Measurements from ENCODE around the gene ATP5F1E. TPM values are rescaled to one million over a fixed set of nuclear protein-coding genes. Genes with fewer than 3 reads are reported as not detected.

The ATP5F1E gene
- total RNA-seq, 1 donor from 2014 or later: 73.8 TPM

DNA sequence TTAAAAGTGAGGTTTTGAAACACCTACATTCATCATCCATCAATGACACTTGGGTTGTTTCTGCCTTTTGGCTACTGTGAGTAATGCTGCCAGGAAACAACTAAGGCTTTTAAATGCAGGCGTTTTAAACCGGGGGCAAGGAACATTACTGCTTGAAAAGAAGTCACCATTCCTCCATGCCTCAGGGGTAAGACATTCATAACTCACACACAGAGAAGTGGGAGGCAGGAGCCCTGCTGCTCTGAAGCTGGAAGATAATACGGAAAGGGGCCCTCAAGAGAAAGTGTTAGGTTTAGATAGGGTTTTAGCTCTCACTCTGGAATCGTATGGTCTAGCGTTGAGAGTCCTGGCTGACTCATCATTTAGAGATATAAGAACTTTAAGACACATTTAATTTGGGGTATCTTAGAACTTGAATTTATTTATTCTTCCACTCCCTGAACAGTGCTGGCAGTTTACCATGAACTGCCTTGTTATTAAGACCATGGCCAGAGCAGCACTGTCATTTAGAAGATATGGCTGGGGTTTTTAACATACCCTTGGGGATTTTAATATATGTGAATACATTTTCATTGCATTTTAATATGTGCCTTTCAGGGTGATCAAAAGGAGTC, 11.1 kb downstream of the ATP5F1E start:
- Histone ChIP-seq H3K27me3 (ENCODE audit: low read depth) (no peaks in the 10 kb centered on the region), H3K4me3 (no peak overlapping the region), H3K27ac (no peak overlapping the region), H3K36me3 (peaks cover 34% of the 10 kb centered on the region), H3K9me3 (no peaks in the 10 kb centered on the region), H3K4me1 (peaks cover 5% of the 10 kb centered on the region)
- TF ChIP-seq, protein P1, sequence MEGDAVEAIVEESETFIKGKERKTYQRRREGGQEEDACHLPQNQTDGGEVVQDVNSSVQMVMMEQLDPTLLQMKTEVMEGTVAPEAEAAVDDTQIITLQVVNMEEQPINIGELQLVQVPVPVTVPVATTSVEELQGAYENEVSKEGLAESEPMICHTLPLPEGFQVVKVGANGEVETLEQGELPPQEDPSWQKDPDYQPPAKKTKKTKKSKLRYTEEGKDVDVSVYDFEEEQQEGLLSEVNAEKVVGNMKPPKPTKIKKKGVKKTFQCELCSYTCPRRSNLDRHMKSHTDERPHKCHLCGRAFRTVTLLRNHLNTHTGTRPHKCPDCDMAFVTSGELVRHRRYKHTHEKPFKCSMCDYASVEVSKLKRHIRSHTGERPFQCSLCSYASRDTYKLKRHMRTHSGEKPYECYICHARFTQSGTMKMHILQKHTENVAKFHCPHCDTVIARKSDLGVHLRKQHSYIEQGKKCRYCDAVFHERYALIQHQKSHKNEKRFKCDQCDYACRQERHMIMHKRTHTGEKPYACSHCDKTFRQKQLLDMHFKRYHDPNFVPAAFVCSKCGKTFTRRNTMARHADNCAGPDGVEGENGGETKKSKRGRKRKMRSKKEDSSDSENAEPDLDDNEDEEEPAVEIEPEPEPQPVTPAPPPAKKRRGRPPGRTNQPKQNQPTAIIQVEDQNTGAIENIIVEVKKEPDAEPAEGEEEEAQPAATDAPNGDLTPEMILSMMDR (IDR thresholded peaks at IDR 0.05): no peak
- intact Hi-C loops (cut with DNase I): no loop called here
- DNase-seq: no peak
- ATAC-seq: no peak

GRCh38 chr20:59019217-59019616, 12.9 kb downstream of the ATP5F1E start, which contains the start of gene TUBB1:
TUBB1 (plus strand) TSS chr20:59019429; CDS start chr20:59019523, 94 bp downstream.
- Histone ChIP-seq H3K36me3 (peaks cover 16% of the 10 kb centered on the region), H3K27ac (no peak within 1 kb of the TSS), H3K4me1 (peaks cover 5% of the 10 kb centered on the region), H3K4me3 (no peak within 1 kb of the TSS), H3K27me3 (ENCODE audit: low read depth) (no peaks in the 10 kb centered on the region), H3K9me3 (no peaks in the 10 kb centered on the region)
- ATAC-seq (no peak), DNase-seq (no peak)
- intact Hi-C loops (cut with DNase I): no loop called here
- TF ChIP-seq, protein P1 (IDR thresholded peaks at IDR 0.05): no peak

GRCh38 chr20:59018817-59019216, 13.3 kb downstream of the ATP5F1E start:
- Histone ChIP-seq H3K36me3 (peaks cover 12% of the 10 kb centered on the region), H3K27ac (no peak overlapping the region), H3K27me3 (ENCODE audit: low read depth) (no peaks in the 10 kb centered on the region), H3K9me3 (no peaks in the 10 kb centered on the region), H3K4me1 (peaks cover 8% of the 10 kb centered on the region), H3K4me3 (no peak overlapping the region)
- no peak for ATAC-seq
- TF ChIP-seq, protein P1 (IDR thresholded peaks at IDR 0.05): no peak
- DNase-seq: no peak
- intact Hi-C loops (cut with DNase I): no loop called here

- no peak overlapping the region for H3K4me3 ChIP-seq
- H3K27me3 ChIP-seq (ENCODE audit: low read depth): no peaks in the 10 kb centered on the region
- ATAC-seq (no peak), DNase-seq (no peak)
- intact Hi-C loops (cut with DNase I): no loop called here
- peaks cover 8% of the 10 kb centered on the region for H3K4me1 ChIP-seq
- TF ChIP-seq, protein P1 (IDR thresholded peaks at IDR 0.05): no peak
- no peak overlapping the region for H3K27ac ChIP-seq
- H3K9me3 ChIP-seq: no peaks in the 10 kb centered on the region
- H3K36me3 ChIP-seq: peaks cover under 1% of the 10 kb centered on the region
Observed at GRCh38 chr20:59017493-59018231, 14.5 kb downstream of the ATP5F1E start.

- no peaks in the 10 kb centered on the region for H3K27me3 ChIP-seq (ENCODE audit: low read depth)
- no peak overlapping the region for H3K4me3 ChIP-seq
- ATAC-seq (no peak), DNase-seq (no peak)
- H3K4me1 ChIP-seq: peaks cover 8% of the 10 kb centered on the region
- no peak overlapping the region for H3K27ac ChIP-seq
- TF ChIP-seq, protein P1 (IDR thresholded peaks at IDR 0.05): no peak
- H3K36me3 ChIP-seq: no peaks in the 10 kb centered on the region
- no peaks in the 10 kb centered on the region for H3K9me3 ChIP-seq
- intact Hi-C loops (cut with DNase I): no loop called here
Observed at GRCh38 chr20:59016795-59017492, 15.2 kb downstream of the ATP5F1E start.

Data from lower lobe of right lung (tissue), 2 donors.